HG03342 (cell line): ENCODE results near the gene ZNF148.

Experiments
- ATAC-seq: cut with Tn5 transposase; IDR thresholded peaks from one replicate; pipeline ENCODE4 v1.9.1; 2021; ENCODE audit warnings: mild to moderate bottlenecking, moderate library complexity; ENCODE audit not compliant: unreplicated experiment

Gene ZNF148

DNA sequence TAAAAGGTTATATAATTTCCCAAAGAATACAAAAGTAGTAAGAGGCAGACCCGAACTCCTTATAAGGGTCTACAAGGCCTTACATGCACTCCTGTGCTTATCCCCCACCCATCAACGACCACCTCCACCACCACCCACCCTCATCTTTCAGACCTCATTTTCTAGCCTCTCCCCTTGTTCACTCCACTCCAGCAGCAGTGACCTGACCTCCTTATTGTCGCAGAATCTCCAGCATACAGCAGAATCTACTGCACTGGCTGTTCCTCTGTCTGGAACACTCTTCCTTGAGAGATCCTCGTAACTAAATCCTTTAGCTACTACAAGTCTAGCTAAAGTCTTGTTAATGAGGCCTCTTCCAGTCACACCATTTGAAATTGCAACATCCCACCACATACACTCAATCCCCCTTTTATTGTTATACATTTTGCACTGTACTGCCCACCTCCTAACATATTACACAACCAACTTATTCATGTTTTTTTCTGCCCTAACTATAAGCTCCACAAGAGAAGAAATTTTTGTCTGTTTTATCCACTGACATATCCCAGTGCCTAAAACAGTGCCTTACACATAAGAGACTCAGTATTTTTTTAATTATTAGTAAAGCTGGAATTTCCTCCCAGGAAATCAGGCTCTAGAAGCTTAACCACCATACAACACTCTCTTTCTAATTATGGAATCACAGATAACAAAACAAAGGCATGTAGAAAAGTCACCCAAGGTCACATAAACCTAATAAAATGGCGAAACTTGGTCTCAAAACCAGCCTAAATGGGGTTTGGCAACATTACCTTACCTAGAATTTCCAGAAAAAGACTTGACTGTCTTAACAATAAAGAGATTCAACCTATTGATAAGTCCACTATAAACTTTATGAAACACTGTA is 40.2 kb downstream of the ZNF148 start:
- no peak for ATAC-seq

DNA sequence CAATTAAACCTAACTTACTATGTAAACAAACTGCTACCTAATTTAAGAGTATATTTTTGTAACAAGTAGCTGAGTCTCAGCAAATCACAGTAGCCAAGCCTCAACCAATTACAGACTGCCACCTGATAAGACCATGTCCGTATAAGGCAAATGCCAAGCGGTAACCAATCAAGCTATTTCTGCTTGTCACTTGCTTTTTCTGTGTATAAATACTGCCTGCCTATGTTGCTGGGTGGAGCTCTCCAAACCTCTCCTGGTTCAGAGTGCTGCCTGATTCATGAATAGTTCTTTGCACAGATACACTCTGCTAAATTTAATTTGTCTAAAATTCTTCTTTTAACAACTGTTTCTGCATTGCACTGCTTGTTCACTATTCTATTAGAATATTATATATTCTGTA is 42.6 kb downstream of the ZNF148 start:
- no peak for ATAC-seq

GRCh38 chr3:125331243-125331642 is 43.9 kb downstream of the ZNF148 start:
- no peak for ATAC-seq

GRCh38 chr3:125326957-125327356 is 48.2 kb downstream of the ZNF148 start:
- ATAC-seq = no peak

DNA sequence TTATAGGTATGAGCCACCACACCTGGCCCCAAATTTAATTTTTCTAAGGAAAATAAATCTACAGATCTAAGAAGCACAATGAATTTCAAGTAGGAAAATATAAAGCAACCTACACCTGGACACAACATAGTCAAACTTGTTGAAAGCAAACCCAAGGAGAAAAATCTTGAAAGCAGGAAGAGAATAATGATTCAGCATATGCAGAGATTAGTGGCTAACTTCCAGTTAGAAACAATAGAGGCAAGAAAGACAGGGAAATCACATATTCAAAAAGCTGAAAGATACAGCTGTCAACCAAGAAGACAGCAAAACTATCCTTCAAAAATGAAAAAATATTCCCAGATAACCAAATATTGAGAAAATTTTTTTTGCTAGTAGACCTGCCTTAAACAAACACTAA is 49.4 kb downstream of the ZNF148 start:
- ATAC-seq = no peak

DNA sequence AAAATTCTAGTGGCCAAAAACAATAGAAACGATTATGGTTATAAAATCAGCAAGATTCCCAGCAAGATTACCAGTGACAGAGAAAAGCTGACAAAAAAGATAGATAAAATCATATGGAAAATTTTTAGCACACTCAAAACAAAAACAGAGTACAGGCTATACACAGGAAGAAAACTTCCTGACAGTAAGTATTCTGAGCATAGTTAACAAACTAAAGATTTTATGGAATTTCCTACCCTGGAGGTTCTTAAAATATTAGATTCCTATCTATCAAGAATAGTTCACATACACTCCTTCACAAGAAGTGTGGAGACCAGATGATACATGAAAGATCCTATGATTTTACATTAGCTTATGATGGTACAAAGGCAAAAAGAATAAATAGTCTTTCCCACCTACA is 50.8 kb downstream of the ZNF148 start:
- no peak for ATAC-seq

- no peak for ATAC-seq
These were observed 52.2 kb downstream of the ZNF148 start for GRCh38 chr3:125322917-125323316.

DNA sequence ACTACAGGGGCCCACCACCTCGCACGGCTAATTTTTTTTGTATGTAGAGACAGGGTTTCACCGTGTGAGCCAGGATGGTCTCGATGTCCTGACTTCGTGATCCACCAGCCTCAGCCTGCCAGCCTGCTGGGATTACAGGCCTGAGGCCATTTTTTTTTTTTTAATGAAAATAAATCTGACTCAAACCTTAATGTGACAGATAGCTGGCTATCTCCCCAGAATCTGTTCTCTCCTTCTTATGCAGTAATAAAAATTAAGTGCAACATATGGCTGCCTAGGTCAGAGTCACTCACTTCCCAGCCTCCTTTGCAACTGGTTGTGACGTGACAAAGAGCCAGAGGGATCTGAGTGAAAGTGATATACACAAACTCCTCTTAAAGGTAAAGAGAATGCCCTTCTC is 53.0 kb downstream of the ZNF148 start:
- no peak for ATAC-seq

DNA sequence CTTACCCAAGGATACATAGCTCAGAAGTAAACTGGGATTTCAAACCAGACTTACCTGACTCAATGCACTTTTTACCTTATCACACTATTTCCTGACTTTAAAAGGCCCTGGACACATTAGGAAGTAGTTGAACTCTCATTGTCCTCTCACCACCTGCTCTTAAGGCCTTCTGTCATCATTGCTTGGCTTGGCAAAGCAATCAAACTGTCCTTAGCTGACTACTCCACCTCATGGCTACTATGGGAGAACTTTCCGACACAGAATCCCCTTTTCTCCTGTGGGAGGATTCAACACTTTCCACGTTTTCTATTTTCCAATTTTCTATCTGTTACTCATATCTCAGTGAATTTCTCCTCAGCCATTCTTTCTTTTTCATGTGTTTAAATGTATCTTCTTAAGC is 55.4 kb downstream of the ZNF148 start:
- no peak for ATAC-seq

GRCh38 chr3:125318871-125319270 is 56.3 kb downstream of the ZNF148 start:
- ATAC-seq = no peak

DNA sequence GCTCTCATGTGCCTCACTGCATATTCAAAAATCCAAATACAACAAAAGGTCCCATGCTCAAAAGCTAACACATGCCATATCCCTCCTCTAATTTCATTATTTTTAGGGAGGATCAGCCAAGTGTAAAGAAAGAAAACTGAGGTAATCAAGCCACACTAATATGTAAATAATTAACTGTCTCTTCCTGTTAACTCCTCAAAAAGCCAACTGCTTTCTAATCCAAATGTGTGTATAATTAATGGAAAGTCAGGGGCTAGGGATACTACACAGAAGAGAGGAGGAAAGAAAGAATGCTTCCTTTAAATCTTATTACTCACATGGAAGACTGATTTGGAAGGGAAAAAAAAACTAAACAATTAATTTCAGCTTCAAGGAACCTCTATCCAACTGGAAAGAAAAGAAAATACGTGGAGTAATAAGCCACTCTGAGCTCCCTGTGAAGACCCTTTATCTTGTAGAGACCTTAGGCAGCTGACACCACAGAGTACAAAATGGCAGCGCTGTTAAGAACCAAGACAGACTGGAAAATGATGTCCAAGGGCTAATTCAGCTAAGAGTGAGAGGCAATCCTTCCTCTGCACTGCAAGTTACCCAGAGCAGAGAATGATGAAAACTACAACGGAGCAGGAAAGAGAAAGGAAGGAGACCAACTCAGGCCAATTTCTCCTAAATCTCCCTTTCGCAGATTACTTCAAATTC is 56.8 kb downstream of the ZNF148 start:
- ATAC-seq = no peak

- no peak for ATAC-seq
These were observed 57.4 kb downstream of the ZNF148 start for GRCh38 chr3:125317761-125318160.

DNA sequence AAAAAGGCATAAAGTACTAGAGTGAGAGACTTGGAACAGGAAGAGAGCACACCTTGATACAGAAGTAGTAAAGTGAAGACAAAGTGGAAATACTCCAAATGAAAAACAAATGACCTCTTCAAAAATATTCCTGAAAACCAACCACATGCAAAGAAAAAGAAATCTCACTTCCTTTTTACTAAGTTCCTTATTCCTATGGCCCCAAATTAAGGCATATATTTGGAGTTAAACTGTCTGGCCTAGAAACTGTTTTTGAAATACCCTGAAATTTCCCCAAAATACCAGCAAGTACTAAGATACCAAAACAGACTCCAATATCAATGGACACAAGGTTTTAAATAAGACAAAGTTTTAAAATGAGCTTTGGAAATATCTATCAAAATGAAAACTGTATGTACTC is 58.2 kb downstream of the ZNF148 start:
- ATAC-seq = no peak

DNA sequence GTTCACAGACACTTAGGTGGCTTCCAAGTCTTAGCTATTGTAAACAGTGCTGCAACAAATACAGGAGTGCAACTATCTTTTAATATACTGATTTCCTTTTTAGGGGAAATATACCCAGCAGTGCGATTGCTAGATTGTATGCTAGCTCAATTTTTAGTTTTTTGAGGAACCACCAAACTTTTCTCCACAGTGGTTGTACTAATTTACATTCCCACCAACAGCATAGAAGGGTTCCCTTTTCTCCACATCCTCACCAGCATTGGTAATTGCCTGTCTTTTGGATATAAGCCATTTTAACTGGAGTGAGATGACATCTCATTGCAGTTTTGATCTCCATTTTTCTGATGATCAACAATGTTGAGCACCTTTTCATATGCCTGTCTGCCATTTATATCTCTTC is 58.9 kb downstream of the ZNF148 start:
- ATAC-seq = no peak

DNA sequence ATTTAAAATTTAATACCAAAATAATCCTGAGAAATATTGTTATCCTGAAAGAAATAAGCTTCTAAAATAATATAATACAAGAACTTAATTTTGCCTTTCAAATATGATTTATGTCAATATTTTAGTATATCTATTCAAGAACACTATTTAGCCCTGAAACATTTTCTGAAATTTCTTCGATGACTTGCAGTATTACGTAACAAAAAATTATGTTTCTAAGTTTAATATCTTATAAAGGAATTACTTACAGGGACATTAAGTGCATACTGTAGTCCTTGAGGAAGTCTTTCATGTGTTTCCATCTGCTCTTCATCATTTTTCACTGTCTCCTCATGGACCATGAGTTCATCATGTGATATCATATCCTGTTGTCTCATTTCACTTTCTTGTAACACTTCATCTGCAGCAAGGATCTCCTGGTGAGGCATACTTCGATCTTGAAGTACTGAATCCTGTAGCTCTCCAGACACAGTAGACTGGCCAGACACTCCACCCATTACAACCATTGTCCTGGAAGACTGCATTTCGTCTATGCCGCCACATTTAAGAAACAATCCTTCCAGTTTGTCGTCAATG is 62.0 kb downstream of the ZNF148 start:
- ATAC-seq = no peak

GRCh38 chr3:125310623-125311081 is 64.5 kb downstream of the ZNF148 start:
- no peak for ATAC-seq

- no peak for ATAC-seq
These were observed 65.6 kb downstream of the ZNF148 start for GRCh38 chr3:125309476-125309875.

DNA sequence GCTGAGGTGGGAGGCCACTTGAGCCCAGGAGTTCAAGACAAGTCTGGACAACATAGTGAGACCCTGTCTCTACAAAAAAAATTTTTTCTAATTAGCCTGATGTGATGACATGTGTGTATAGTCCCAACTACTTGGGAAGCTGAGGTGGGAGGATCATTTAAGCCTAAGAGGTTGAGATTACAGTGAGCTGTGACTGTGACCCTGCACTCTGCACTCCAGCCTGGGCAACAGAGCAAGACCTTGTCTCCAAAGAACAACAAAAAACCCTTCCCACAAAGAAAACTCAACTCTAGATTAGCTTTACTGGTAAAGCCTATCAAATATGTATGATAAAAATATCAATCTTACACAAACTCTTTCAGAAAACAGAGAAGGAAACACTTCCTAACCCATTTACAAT is 68.5 kb downstream of the ZNF148 start:
- no peak for ATAC-seq

GRCh38 chr3:125302932-125303331 is 72.2 kb downstream of the ZNF148 start:
- ATAC-seq = no peak

GRCh38 chr3:125300416-125300815 is 74.7 kb downstream of the ZNF148 start:
- ATAC-seq = no peak

- ATAC-seq = no peak
These were observed 80.7 kb downstream of the ZNF148 start for GRCh38 chr3:125294411-125294810.

DNA sequence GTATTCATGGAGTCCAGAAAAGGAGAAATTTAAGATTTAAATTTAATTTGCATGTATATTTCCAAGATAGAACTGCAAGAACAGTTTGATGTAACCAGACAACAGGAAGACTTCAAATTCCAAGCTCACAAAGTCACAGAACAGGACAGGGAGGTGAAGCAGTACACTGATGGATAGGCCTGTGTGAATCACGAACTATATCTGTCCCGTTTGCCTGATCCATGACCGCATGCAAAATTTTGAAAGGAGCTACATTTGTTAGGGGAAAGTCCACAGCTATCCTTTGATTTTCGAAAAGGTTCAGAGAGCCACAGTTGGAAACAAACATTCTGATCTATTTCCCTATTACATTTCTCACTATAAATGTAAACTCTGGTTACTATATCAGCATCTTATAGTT is 83.1 kb downstream of the ZNF148 start:
- ATAC-seq = no peak
